DOHH2 (cell line): ENCODE results near the gene EIF3B.

Source experiments
- H3F3A ChIP-seq: fragments of 200-600 bp; sonication (generic), shearing (Covaris generic); 2 replicates; pipeline ENCODE4 v1.6.0; 2016; ENCODE audit warnings: antibody characterized with exemption, mild to moderate bottlenecking; ENCODE audit not compliant: control insufficient read depth, insufficient read depth
- H3K27ac ChIP-seq: fragments of 200-600 bp; sonication (generic); 2 replicates; pipeline ENCODE4 v1.5.1; 2014; ENCODE audit warnings: low read depth, mild to moderate bottlenecking, low read length, moderate library complexity
- H3K27me3 ChIP-seq: fragments of 200-600 bp; sonication (generic); 2 replicates; pipeline ENCODE4 v1.6.1; 2014; ENCODE audit warnings: mild to moderate bottlenecking, low read length, mixed read lengths; ENCODE audit not compliant: control insufficient read depth
- H3K36me3 ChIP-seq: fragments of 200-600 bp; sonication (generic); 2 replicates; pipeline ENCODE4 v1.6.1; 2014; ENCODE audit warnings: mild to moderate bottlenecking, low read length, moderate library complexity, mixed read lengths; ENCODE audit not compliant: control insufficient read depth
- H3K4me1 ChIP-seq: fragments of 200-600 bp; sonication (generic); 2 replicates; pipeline ENCODE4 v1.6.1; 2014; ENCODE audit warnings: mild to moderate bottlenecking, low read length, mixed read lengths; ENCODE audit not compliant: control insufficient read depth
- H3K4me2 ChIP-seq: fragments of 200-600 bp; sonication (generic); 2 replicates; pipeline ENCODE4 v1.6.0; 2014; ENCODE audit warnings: mild to moderate bottlenecking, low read length, moderate library complexity
- H3K4me3 ChIP-seq: fragments of 200-600 bp; sonication (generic); 2 replicates; pipeline ENCODE4 v1.5.1; 2014; ENCODE audit warnings: mild to moderate bottlenecking, low read length, mixed read lengths
- H3K79me2 ChIP-seq: fragments of 200-600 bp; sonication (generic); 2 replicates; pipeline ENCODE4 v1.6.1; 2014; ENCODE audit warnings: mild to moderate bottlenecking, low read length, mixed read lengths; ENCODE audit not compliant: control insufficient read depth
- H3K9me2 ChIP-seq: fragments of 200-600 bp; sonication (generic); replicated peaks from 2 replicates; pipeline ENCODE4 v1.6.1; 2014; ENCODE audit warnings: mild to moderate bottlenecking, low read length, mixed read lengths; ENCODE audit not compliant: control insufficient read depth
- H3K9me3 ChIP-seq: fragments of 200-600 bp; sonication (generic); 2 replicates; pipeline ENCODE4 v1.6.1; 2014; ENCODE audit warnings: antibody characterized with exemption, low read length, mixed read lengths; ENCODE audit not compliant: control insufficient read depth, insufficient read depth
- H4K20me1 ChIP-seq: fragments of 200-600 bp; sonication (generic); 2 replicates; pipeline ENCODE4 v1.6.0; 2014; ENCODE audit warnings: low read depth, mild to moderate bottlenecking, antibody characterized with exemption, low read length, moderate library complexity; ENCODE audit not compliant: control insufficient read depth, insufficient read depth
- CTCF ChIP-seq: fragments of 200-600 bp; sonication (generic); IDR thresholded peaks from one replicate; pipeline ENCODE4 v1.5.1; 2014; ENCODE audit warnings: antibody characterized with exemption, mild to moderate bottlenecking, low read depth, low read length; ENCODE audit not compliant: poor library complexity, severe bottlenecking
- EZH2phosphoT487 ChIP-seq: fragments of 200-600 bp; sonication (generic); IDR thresholded peaks from 2 replicates; pipeline ENCODE4 v1.6.1; 2017; ENCODE audit warnings: borderline replicate concordance, mild to moderate bottlenecking, antibody characterized with exemption, low read length, moderate library complexity, mixed read lengths

Gene EIF3B

DNA sequence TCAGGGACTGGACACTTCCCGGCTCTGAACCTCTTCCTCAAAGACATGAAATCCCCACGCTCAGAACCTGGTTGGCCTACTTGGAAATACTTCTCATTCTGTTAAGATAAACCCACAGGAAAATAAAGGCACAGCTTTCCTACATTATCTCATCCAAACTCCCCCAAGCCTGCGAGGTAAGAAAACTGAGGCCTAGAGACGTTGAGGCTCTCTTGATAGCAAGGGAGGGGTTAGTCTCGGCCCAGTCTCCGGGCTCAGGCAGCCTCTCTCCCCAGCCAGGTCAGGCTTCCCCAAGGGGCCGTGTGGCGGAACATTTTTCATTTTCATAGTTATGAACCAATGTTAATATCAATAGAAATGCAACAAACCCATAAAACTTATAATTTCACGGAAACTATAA is 4.6 kb upstream of the EIF3B start:
- TF ChIP-seq CTCF (no peak), EZH2phosphoT487 (no peak)
- H3K9me3 ChIP-seq = no peaks in the 10 kb centered on the region
- H4K20me1 ChIP-seq = no peaks in the 10 kb centered on the region
- no peak overlapping the region for H3K4me2 ChIP-seq
- H3K79me2 ChIP-seq = peaks cover 19% of the 10 kb centered on the region
- H3K27me3 ChIP-seq = no peaks in the 10 kb centered on the region
- peaks cover 19% of the 10 kb centered on the region for H3K4me1 ChIP-seq
- H3K4me3 ChIP-seq = no peak overlapping the region
- H3K27ac ChIP-seq = no peak overlapping the region
- H3F3A ChIP-seq = no peaks in the 10 kb centered on the region
- no peaks in the 10 kb centered on the region for H3K9me2 ChIP-seq
- H3K36me3 ChIP-seq = peaks cover 1% of the 10 kb centered on the region

- H3K9me2 ChIP-seq = no peaks in the 10 kb centered on the region
- peaks cover 19% of the 10 kb centered on the region for H3K4me1 ChIP-seq
- peaks cover 9% of the 10 kb centered on the region for H3K36me3 ChIP-seq
- H3K79me2 ChIP-seq = peaks cover 27% of the 10 kb centered on the region
- peaks cover 6% of the 10 kb centered on the region; the same call in 1 of the 2 replicates for H4K20me1 ChIP-seq
- TF ChIP-seq EZH2phosphoT487 (no peak), CTCF (no peak)
- no peak overlapping the region for H3K27ac ChIP-seq
- H3F3A ChIP-seq = no peaks in the 10 kb centered on the region
- no peak overlapping the region for H3K4me3 ChIP-seq
- no peak overlapping the region for H3K4me2 ChIP-seq
- no peaks in the 10 kb centered on the region for H3K27me3 ChIP-seq
- no peaks in the 10 kb centered on the region for H3K9me3 ChIP-seq
Observed at GRCh38 chr7:2350861-2351260, 3.8 kb upstream of the EIF3B start.

- Histone ChIP-seq H3F3A (no peaks in the 10 kb centered on the region; the same call in 1 of the 2 replicates), H3K79me2 (peaks cover 52% of the 10 kb centered on the region), H3K4me2 (peak overlapping the region; percentile 85), H3K4me1 (peaks cover 31% of the 10 kb centered on the region), H3K27me3 (no peaks in the 10 kb centered on the region), H3K36me3 (peaks cover 33% of the 10 kb centered on the region), H3K4me3 (peak overlapping the region; percentile 75), H3K27ac (peak overlapping the region; percentile 91), H3K9me3 (no peaks in the 10 kb centered on the region), H3K9me2 (no peaks in the 10 kb centered on the region), H4K20me1 (peaks cover 28% of the 10 kb centered on the region)
- TF ChIP-seq CTCF = no peak
- TF ChIP-seq EZH2phosphoT487 = no peak
Observed at GRCh38 chr7:2353113-2353935, 1.3 kb upstream of the EIF3B start.

DNA sequence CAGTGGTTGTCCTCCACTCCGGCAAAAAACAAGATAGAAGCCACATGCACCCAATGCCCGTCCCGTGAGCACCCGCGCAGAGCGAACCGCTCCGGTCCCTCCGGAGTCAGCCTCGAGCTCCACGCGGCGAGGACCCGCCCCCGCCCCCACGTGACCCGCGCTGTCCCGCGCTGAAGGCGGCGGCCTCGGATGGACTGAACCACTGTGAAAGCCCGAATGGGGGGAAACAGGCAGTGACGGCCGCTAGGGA is 766 bp upstream of the EIF3B start:
- no peaks in the 10 kb centered on the region for H3K9me3 ChIP-seq
- peaks cover 33% of the 10 kb centered on the region for H3K4me1 ChIP-seq
- H3K79me2 ChIP-seq = peaks cover 57% of the 10 kb centered on the region
- TF ChIP-seq CTCF (no peak), EZH2phosphoT487 (no peak)
- H3K4me3 ChIP-seq = peak overlapping the region; percentile 75
- peaks cover 39% of the 10 kb centered on the region for H3K36me3 ChIP-seq
- no peaks in the 10 kb centered on the region for H3K27me3 ChIP-seq
- H3K27ac ChIP-seq = peak overlapping the region; percentile 91
- H4K20me1 ChIP-seq = peaks cover 32% of the 10 kb centered on the region
- no peaks in the 10 kb centered on the region for H3K9me2 ChIP-seq
- H3F3A ChIP-seq = peaks cover under 1% of the 10 kb centered on the region; the same call in 1 of the 2 replicates
- peak overlapping the region; percentile 85 for H3K4me2 ChIP-seq
